HepG2 (cell line): ENCODE results near the gene ABCC5. TPM values are rescaled to one million over a fixed set of nuclear protein-coding genes. Genes with fewer than 3 reads are reported as not detected.

ENCODE experiments used
- ARHGAP35 ChIP-seq: sonication (generic); formaldehyde crosslinking; IDR thresholded peaks from 2 replicates; pipeline ENCODE4 v1.9.0; 2022; ENCODE audit warnings: mild to moderate bottlenecking, inconsistent platforms, moderate library complexity, missing genetic modification reagents, borderline replicate concordance
- ATF7-NPFF ChIP-seq: sonication (generic); formaldehyde crosslinking; IDR thresholded peaks from 2 replicates; pipeline ENCODE4 v1.8.1; 2023; ENCODE audit warnings: mild to moderate bottlenecking, low read depth, missing genetic modification reagents, moderate library complexity
- E2F1 ChIP-seq: sonication (generic); formaldehyde crosslinking; IDR thresholded peaks from 2 replicates; pipeline ENCODE4 v1.5.0; 2020; ENCODE audit warnings: missing genetic modification reagents
- IRX3 ChIP-seq: sonication (generic); formaldehyde crosslinking; IDR thresholded peaks from 2 replicates; pipeline ENCODE4 v1.8.1; 2023; ENCODE audit warnings: mild to moderate bottlenecking, low read depth, missing genetic modification reagents, borderline replicate concordance
- KMT2B ChIP-seq: IDR thresholded peaks from 2 replicates; pipeline ENCODE4 v1.6.1; 2016; ENCODE audit warnings: missing genetic modification reagents, missing compliant biosample characterization
- MIXL1 ChIP-seq: IDR thresholded peaks from 2 replicates; pipeline ENCODE4 v1.6.1; 2016
- MYC ChIP-seq: sonication (generic); formaldehyde crosslinking; IDR thresholded peaks from 2 replicates; pipeline ENCODE4 v1.9.0; 2021; ENCODE audit warnings: missing genetic modification reagents, borderline replicate concordance
- SMAD3 ChIP-seq: sonication (generic); formaldehyde crosslinking; IDR thresholded peaks from 2 replicates; pipeline ENCODE4 v1.4.0; 2020; ENCODE audit warnings: missing genetic modification reagents
- SPEN ChIP-seq: sonication (generic); formaldehyde crosslinking; IDR thresholded peaks from 2 replicates; pipeline ENCODE4 v1.5.1; 2020; ENCODE audit warnings: low read depth, mild to moderate bottlenecking, missing genetic modification reagents
- SRY ChIP-seq: sonication (generic); formaldehyde crosslinking; IDR thresholded peaks from 2 replicates; pipeline ENCODE4 v1.8.0; 2022; ENCODE audit warnings: mild to moderate bottlenecking, missing genetic modification reagents
- TAF1 ChIP-seq: sonication (generic); formaldehyde crosslinking; IDR thresholded peaks from 2 replicates; pipeline ENCODE4 v1.4.0; 2020; ENCODE audit warnings: missing genetic modification reagents
- TEAD2 ChIP-seq: sonication (generic); formaldehyde crosslinking; IDR thresholded peaks from 2 replicates; pipeline ENCODE4 v1.9.0; 2021; ENCODE audit warnings: missing genetic modification reagents
- TP53 ChIP-seq: sonication (generic); formaldehyde crosslinking; conservative IDR thresholded peaks from 2 replicates; pipeline ENCODE4 v1.4.0; 2020; ENCODE audit warnings: missing genetic modification reagents
- ZBTB43 ChIP-seq: sonication (generic); formaldehyde crosslinking; conservative IDR thresholded peaks from 2 replicates; pipeline ENCODE4 v1.4.0; 2020; ENCODE audit warnings: missing genetic modification reagents
- ZFP90 ChIP-seq: sonication (generic); formaldehyde crosslinking; IDR thresholded peaks from 2 replicates; pipeline ENCODE4 v1.8.0; 2022; ENCODE audit warnings: missing genetic modification reagents, mild to moderate bottlenecking, inconsistent platforms, borderline replicate concordance
- ZHX1 ChIP-seq: sonication (generic); formaldehyde crosslinking; IDR thresholded peaks from 2 replicates; pipeline ENCODE4 v1.8.1; 2022; ENCODE audit warnings: low read depth, mild to moderate bottlenecking, missing genetic modification reagents
- ZNF225 ChIP-seq: sonication (generic); formaldehyde crosslinking; IDR thresholded peaks from 2 replicates; pipeline ENCODE4 v1.4.0; 2020; ENCODE audit warnings: mild to moderate bottlenecking, missing genetic modification reagents
- ZNF331 ChIP-seq: sonication (generic); formaldehyde crosslinking; IDR thresholded peaks from 2 replicates; pipeline ENCODE4 v1.4.0; 2020; ENCODE audit warnings: missing genetic modification reagents
- ZNF460 ChIP-seq: sonication (generic); formaldehyde crosslinking; IDR thresholded peaks from 2 replicates; pipeline ENCODE4 v1.5.1; 2020; ENCODE audit warnings: missing genetic modification reagents, mild to moderate bottlenecking, borderline replicate concordance
- ZNF687 ChIP-seq: sonication (generic); formaldehyde crosslinking; IDR thresholded peaks from 2 replicates; pipeline ENCODE4 v1.5.1; 2020; ENCODE audit warnings: mild to moderate bottlenecking, missing genetic modification reagents, moderate library complexity
- ZSCAN9 ChIP-seq: IDR thresholded peaks from 2 replicates; pipeline ENCODE4 v1.6.1; 2016; ENCODE audit warnings: borderline replicate concordance
- polyA plus RNA-seq, 8 experiments: library from polyadenylated mRNA; depleted of rRNA in 3 of 8; stranded (reverse) in 7 of 8; unstranded in 1 of 8; fragments of >200 nt; fragmentation: Illumina TruSeq in 4 of 8; extraction: Trizol in 4 of 8; gene quantifications; 2 replicates each; pipeline versions ENCODE4 v1.2.1 to v1.2.3, GENCODE V29; 2011 to 2016; ENCODE audit warnings: low read depth in 4 of 8, missing spikeins in 1 of 8, mixed read lengths in 1 of 8; ENCODE audit not compliant: insufficient read depth in 1 of 8
- total RNA-seq, 5 experiments: library from RNA; depleted of rRNA; stranded (reverse); fragments of >200 nt; fragmentation: Illumina TruSeq; extraction: Trizol; gene quantifications; 2 replicates each; pipeline ENCODE4 v1.2.3, GENCODE V29; 2016; ENCODE audit warnings: low read depth in 1 of 5

ABCC5 gene
- total and polyA plus RNA-seq, 2 of the 13 experiments (the other 11 are each of a cell fraction or from before 2014, with no cell fraction given): 12.5 to 12.7 TPM

GRCh38 chr3:184017672-184018423 lies at the start of gene ABCC5 (continued):
- peak; percentile 47; the same call in 1 of the 2 replicates for TF ChIP-seq ZNF460
- no peak for TF ChIP-seq IRX3
- peak; percentile 86 for TF ChIP-seq SPEN (CRISPR knock-in tag)
- TF ChIP-seq ARHGAP35 (CRISPR knock-in tag): 0 out of 2 replicates have a peak, but pooled peaks have one; percentile 22
- no peak; the same call in 1 of the 2 replicates for TF ChIP-seq ATF7-NPFF (CRISPR knock-in tag)
- TF ChIP-seq SRY: 0 out of 2 replicates have a peak, but pooled peaks have one; percentile 26
- TF ChIP-seq ZFP90 (CRISPR knock-in tag): peak; percentile 86; the same call in 1 of the 2 replicates
- peak; percentile 84; the same call in 1 of the 2 replicates for TF ChIP-seq TAF1 (CRISPR knock-in tag)
- TF ChIP-seq ZSCAN9: peak; percentile 60; the same call in 1 of the 2 replicates
- TF ChIP-seq E2F1: no peak
- TF ChIP-seq TP53 (CRISPR knock-in tag): no peak
- TF ChIP-seq ZNF225 (CRISPR knock-in tag): peak; percentile 42
- peak; percentile 60 for TF ChIP-seq MYC (CRISPR knock-in tag)
- TF ChIP-seq TEAD2 (CRISPR knock-in tag): no peak
- no peak for TF ChIP-seq MIXL1 (CRISPR knock-in tag)
- TF ChIP-seq ZNF331: peak; percentile 76
- peak; percentile 35; the same call in 1 of the 2 replicates for TF ChIP-seq ZHX1 (CRISPR knock-in tag)
- no peak for TF ChIP-seq ZBTB43
- TF ChIP-seq SMAD3 (CRISPR knock-in tag): peak; percentile 75
- peak; percentile 90 for TF ChIP-seq ZNF687 (CRISPR knock-in tag)
- peak; percentile 79 for TF ChIP-seq KMT2B (CRISPR knock-in tag)
